GM19023 (cell line): Measurements from ENCODE around the gene ANKRD23.
"Not testable (repeated sequence)": the region's sequence is repeated elsewhere in the genome, so short reads cannot be mapped to it uniquely, and the experiment has no call there.

Experiments used
- ATAC-seq: cut with Tn5 transposase; IDR thresholded peaks from one replicate; pipeline ENCODE4 v1.9.1; 2021; ENCODE audit warnings: mild to moderate bottlenecking, moderate library complexity; ENCODE audit not compliant: unreplicated experiment

The ANKRD23 gene

GRCh38 chr2:96819128-96819875 is 24.5 kb downstream of the ANKRD23 start:
- no peak for ATAC-seq

GRCh38 chr2:96817882-96818281 is 25.9 kb downstream of the ANKRD23 start:
- ATAC-seq, result no peak

GRCh38 chr2:96816836-96817702 is 26.8 kb downstream of the ANKRD23 start:
- ATAC-seq, result no peak

DNA sequence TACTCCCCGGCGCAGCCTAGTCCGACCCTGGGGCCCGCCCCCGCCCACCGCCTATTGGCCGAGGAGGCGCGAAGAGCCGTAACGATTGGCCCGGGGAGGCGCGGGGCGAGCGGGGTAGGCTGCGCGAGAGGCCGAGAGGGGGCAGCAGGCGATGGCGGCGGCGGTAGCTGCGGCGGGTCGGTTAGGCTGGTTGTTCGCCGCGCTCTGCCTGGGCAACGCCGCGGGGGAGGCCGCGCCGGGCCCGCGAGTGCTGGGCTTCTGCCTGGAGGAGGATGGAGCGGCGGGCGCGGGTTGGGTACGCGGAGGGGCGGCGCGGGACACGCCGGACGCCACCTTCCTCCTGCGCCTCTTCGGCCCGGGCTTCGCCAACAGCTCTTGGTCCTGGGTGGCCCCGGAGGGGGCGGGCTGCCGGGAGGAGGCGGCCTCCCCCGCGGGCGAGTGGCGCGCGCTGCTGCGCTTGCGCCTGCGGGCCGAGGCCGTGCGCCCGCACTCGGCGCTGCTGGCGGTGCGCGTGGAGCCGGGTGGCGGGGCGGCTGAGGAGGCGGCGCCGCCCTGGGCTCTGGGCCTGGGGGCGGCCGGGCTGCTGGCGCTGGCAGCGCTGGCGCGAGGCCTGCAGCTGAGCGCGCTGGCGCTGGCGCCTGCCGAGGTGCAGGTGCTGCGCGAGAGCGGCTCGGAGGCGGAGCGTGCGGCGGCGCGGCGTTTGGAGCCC is 27.5 kb downstream of the ANKRD23 start, which contains the start of gene CNNM3:
TSS of gene CNNM3 (plus strand) at position 142 of the 709 bp plus-strand sequence. CDS start at position 152, 10 bp downstream.
- peak; percentile 92 for ATAC-seq

GRCh38 chr2:96815326-96816126 is 28.3 kb downstream of the ANKRD23 start:
- ATAC-seq, result peak; percentile 11

GRCh38 chr2:96813656-96814055 is 30.2 kb downstream of the ANKRD23 start:
- ATAC-seq, result no peak

DNA sequence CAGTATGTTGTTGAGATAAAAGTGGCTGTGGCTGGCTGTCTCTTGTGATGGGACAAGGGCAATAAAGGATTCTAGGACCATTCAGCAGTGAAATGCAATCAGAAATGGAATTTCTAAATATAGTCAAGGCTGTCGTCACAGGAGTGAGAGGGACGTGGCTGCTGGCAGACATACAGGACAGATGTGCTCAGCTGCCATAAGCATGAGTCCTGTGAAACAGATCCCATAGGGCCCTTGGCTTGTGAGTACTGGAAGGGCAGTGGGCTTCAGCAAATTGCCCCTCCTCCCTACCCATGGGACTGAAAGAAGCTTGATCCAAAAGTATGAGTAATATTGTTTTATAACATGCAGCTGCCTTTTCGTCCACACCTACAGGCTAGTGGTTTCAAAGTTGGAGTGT is 31.9 kb downstream of the ANKRD23 start:
- no peak for ATAC-seq

DNA sequence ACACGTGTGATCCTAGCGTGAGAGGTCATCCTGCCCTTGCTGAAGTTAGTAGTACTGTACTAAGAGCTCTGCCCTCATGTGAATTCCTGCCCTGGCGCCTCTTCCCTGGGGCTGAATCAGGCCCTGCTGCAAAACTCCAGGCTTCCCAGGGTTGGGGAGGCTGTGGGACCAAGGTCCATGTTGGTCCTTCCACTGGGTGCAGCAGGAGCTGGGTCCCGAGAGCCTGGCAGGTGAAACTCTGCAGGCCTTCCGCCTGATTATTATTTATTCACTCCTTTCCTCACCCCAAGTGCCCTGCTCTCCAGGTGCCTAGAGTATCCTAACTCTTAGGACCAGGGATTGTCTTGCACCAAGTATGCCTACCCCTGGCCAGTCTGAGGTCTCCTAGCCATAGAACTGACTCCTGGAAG is 33.0 kb downstream of the ANKRD23 start:
- no peak for ATAC-seq

DNA sequence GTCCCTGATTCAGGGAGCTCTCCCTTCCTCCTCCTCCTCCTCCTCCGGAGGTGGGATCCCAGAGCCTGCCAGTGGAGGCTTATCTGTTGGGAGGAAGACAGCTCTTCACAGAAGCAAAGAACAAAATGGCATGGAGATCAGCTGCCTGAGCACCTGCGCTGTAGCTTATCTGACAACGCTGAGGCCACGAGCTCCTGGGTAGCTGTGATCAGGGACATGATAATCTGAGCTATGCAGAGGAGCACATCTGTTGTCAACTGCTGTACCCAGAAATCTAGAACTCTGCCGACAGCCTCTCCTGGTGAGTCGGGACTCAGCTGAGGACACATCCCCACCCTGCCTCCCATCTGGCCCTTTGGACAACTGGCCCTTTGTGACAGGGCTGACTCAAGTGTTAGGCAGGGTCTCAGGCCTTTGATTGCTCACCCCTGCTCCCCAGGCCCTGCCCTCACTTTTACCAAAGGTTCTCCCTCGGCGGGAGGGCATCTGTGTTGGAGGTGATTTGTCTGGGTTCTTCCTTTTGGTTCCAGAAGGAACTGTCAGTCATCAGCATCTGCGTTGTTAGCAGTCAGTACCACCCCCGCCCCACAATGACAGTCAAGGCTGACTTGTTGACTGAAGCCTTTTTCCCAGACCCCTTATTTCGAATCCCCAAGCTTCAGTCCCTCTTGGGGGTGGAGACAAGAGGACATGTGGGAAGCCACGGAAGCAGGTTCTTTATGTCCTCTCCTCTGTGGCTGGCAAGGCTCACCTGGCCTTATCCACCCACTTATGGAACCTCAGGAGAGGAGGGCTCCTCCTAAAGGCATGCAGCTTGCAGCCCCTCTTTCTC is 33.7 kb downstream of the ANKRD23 start:
- no peak for ATAC-seq

DNA sequence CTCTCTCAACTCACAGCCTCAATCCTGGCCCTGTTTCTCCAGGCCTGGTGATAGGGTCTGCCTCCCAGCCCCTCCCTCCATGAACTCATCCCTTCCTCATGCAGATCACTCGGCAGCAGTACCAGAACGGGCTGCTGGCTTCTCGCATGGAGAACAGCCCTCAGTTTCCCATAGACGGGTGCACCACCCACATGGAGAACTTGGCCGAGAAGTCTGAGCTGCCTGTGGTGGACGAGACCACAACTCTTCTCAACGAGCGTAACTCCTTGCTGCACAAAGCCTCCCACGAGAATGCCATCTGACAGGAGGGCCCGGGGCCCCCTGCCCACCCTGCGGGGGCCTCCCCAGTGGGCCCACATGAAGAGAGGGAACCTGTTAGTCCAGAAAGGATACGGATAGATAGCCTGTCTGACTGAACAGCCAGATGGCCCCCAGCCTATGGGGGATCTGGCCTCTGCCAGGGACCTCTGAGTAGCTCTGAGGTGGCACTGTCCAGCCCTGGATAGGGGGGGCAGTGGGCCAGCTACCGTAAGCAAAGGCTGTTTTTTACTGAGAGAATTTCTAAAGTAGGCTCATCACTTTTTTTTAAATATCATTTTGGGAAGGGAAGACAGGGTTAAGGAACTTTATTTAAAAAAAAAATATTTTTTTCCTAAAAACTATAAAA is 34.5 kb downstream of the ANKRD23 start:
- no peak for ATAC-seq

- ATAC-seq, result no peak
These were observed 35.5 kb downstream of the ANKRD23 start for GRCh38 chr2:96808176-96808837.

DNA sequence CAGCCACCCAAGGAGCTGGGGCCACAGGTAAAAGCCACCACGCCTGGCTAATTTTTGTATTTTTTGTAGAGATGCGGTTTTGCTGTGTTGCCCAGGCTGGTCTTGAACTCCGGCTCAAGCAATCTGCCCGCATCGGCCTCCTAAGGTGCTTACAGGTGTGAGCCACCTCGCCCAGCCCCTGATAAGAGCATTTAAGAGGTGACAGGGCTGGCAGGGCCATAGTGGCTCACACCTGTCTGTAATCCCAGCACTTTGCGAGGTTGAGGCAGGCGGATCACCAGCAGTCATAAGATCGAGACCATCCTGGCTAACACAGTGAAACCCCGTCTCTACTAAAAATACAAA is 36.7 kb downstream of the ANKRD23 start:
- no peak for ATAC-seq

- ATAC-seq, result peak; percentile 75
These were observed 37.2 kb downstream of the ANKRD23 start for GRCh38 chr2:96806468-96807126.

GRCh38 chr2:96805946-96806345 is 37.9 kb downstream of the ANKRD23 start:
- not testable (repeated sequence) for ATAC-seq

DNA sequence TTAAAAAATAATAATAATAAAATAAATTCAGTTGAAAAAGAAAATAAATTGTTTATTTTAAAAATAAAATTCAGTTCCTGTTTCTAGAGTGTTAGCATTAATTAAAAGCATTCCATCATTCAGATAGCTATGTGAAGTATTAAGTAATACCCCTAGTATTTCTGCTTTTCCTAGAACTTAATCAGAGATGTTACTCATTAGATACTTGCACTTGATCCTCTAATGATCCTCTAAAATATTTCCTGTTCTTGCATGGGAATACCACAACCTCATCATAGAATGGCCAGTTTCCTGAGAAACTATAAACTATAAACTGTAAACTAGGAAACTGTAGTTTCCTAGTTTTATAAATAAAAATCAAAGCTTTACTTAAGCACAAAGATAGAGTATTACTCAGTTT is 38.8 kb downstream of the ANKRD23 start:
- no peak for ATAC-seq

DNA sequence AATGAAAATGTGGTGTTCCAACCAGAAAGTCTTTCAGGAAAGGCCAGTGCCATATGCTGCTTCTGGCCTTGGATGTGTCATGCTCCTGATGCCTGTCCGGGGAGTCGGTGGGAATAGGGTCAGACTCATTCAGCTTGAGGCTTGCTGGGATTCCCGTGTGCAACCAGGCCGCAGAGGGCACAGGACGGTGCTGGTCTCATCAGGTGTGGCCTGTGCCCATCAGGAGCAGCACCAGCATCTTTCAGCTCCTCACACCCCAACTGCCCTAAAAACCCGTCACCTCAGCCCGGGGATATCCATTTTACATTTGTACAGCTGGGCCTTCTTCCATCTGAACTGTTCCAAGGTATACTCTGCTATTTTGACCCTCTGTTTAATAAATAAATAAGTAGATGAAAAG is 41.1 kb downstream of the ANKRD23 start:
- no peak for ATAC-seq

DNA sequence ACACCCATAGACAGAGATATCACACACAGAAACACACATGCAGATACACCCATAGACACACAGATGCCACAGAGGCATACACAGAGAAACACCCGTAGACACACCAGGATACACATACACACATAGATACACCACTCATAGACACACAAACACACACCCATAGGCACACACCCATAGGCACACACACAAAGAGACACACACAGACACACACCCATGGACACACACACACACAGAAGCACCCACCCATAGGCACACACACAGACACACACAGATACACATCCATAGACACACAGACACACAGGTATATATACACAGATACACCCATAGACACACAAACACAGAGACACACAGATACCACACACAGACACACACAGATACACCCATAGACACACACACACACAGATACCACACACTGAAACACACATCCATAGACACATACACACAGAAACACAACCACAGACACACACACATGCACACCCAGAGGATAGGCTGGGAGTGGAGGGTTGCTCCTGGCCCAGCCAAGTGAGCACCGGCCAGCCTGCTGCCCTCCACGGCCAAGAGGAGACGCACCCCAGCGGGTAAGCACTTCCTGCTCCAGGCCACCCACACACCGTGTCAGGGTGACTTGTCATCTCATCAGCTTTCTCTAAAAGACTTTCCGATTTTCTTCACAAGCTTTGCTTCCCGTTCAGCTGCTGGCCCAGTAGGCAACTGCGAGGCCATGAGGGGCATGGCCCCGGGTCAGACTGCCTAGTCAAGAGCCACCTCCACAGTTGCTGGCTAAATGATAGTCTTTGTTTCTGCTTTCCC is 41.8 kb downstream of the ANKRD23 start:
- ATAC-seq, result no peak
